K562 (cell line): ENCODE data around the gene ELF2. TPM values are rescaled to one million over a fixed set of nuclear protein-coding genes. Genes with fewer than 3 reads are reported as not detected.

Experiments
- C11orf30 ChIP-seq: fragments of 450-650 bp; IDR thresholded peaks from 2 replicates; pipeline ENCODE4 v1.6.1; 2016; ENCODE audit warnings: low read depth, mild to moderate bottlenecking
- ELF1 ChIP-seq: fragments of 200-800 bp; sonication (Bioruptor generic); IDR thresholded peaks from 2 replicates; pipeline ENCODE4 v1.6.1; 2016; ENCODE audit warnings: missing genetic modification characterization, missing compliant biosample characterization
- HDAC1 ChIP-seq, 2 experiments: fragments of 450-650 bp; IDR thresholded peaks; 2 replicates each; pipeline ENCODE4 v1.6.1; 2016 to 2017; ENCODE audit warnings: inconsistent platforms in 1 of 2, mild to moderate bottlenecking in 1 of 2, moderate library complexity in 1 of 2
- KLF10 ChIP-seq: fragments of 250-450 bp; sonication (Bioruptor Pico); IDR thresholded peaks from 2 replicates; pipeline ENCODE4 v1.6.1; 2021; ENCODE audit warnings: matching md5 sums
- MIER1 ChIP-seq: fragments of 450-650 bp; IDR thresholded peaks from 2 replicates; pipeline ENCODE4 v1.6.1; 2016; ENCODE audit warnings: antibody characterized with exemption, mild to moderate bottlenecking, low read depth
- MTA1 ChIP-seq: fragments of 450-650 bp; IDR thresholded peaks from 2 replicates; pipeline ENCODE4 v1.6.1; 2017; ENCODE audit warnings: borderline replicate concordance
- PCBP1 ChIP-seq: fragments of 200-400 bp; formaldehyde crosslinking; IDR thresholded peaks from 2 replicates; pipeline ENCODE4 v1.6.1; 2018; ENCODE audit warnings: mild to moderate bottlenecking, low read depth, low read length; ENCODE audit not compliant: poor library complexity, severe bottlenecking
- PHF21A ChIP-seq: fragments of 450-650 bp; IDR thresholded peaks from 2 replicates; pipeline ENCODE4 v1.6.1; 2017; ENCODE audit warnings: low read depth, borderline replicate concordance
- POLR2B ChIP-seq: fragments of 450-650 bp; IDR thresholded peaks from 2 replicates; pipeline ENCODE4 v1.6.1; 2018; ENCODE audit warnings: low read depth; ENCODE audit not compliant: partially characterized antibody
- SP1 ChIP-seq: sonication (generic); formaldehyde crosslinking; IDR thresholded peaks from 2 replicates; pipeline ENCODE4 v1.8.1; 2022; ENCODE audit warnings: mild to moderate bottlenecking, missing genetic modification reagents
- TBL1XR1 ChIP-seq, 2 experiments: IDR thresholded peaks; 2 replicates each; pipeline ENCODE4 v1.6.1; 2012; ENCODE audit warnings: improper control_type of control experiment in 2 of 2, low read length in 2 of 2, mild to moderate bottlenecking in 1 of 2
- TFAM ChIP-seq: fragments of 250-450 bp; sonication (Bioruptor Pico); conservative IDR thresholded peaks from 2 replicates; pipeline ENCODE4 v1.5.0; 2021; ENCODE audit warnings: mild to moderate bottlenecking, moderate library complexity
- TRIM24 ChIP-seq, 2 experiments: fragments of 450-650 bp; IDR thresholded peaks; 2 replicates each; pipeline ENCODE4 v1.6.1; 2016
- polyA plus RNA-seq, 8 experiments: library from polyadenylated mRNA; depleted of rRNA in 4 of 8; stranded (reverse) in 5 of 8; unstranded in 3 of 8; fragments of >200 nt; fragmentation: Nextera tagmentation in 2 of 8; fragmentation: Illumina TruSeq in 1 of 8; extraction: Ambion mirVana in 2 of 8; extraction: Trizol in 1 of 8; gene quantifications; 2 replicates each; pipeline versions ENCODE4 v1.2.1 to v1.2.3, GENCODE V29; 2011 to 2014; ENCODE audit warnings: inconsistent platforms in 1 of 8, missing spikeins in 1 of 8
- total RNA-seq, 7 experiments: library from RNA; depleted of rRNA in 6 of 7; stranded (reverse); fragments of >200 nt in 6 of 7; fragmentation: Illumina TruSeq in 2 of 7; extraction: Trizol in 2 of 7; gene quantifications; 2 replicates each; pipeline versions ENCODE4 v1.2.1 to v1.2.3, GENCODE V29; 2011 to 2021; ENCODE audit warnings: low replicate concordance in 1 of 7
- TF ChIP-seq, protein P1 (sequence below), 2 experiments: IDR thresholded peaks; 2 replicates each; pipeline ENCODE4 v1.6.1; 2012; ENCODE audit warnings: improper control_type of control experiment in 2 of 2, low read depth in 2 of 2, low read length in 2 of 2, borderline replicate concordance in 1 of 2
- TF ChIP-seq, protein P2 (sequence below): fragments of 250-450 bp; sonication (Bioruptor Pico); IDR thresholded peaks from 2 replicates; pipeline ENCODE4 v1.5.0; 2021; ENCODE audit warnings: mild to moderate bottlenecking, borderline replicate concordance
- TF ChIP-seq, protein P3 (sequence below), 2 experiments: fragments of 450-650 bp in 1 of 2; sonication (generic) in 1 of 2; formaldehyde crosslinking in 1 of 2; IDR thresholded peaks in 1 of 2; conservative IDR thresholded peaks in 1 of 2; 2 replicates each; pipeline versions ENCODE4 v1.6.1 to v1.8.1; 2016 to 2023; ENCODE audit warnings: mild to moderate bottlenecking in 2 of 2, moderate library complexity in 2 of 2, inconsistent platforms in 1 of 2, missing genetic modification reagents in 1 of 2
- TF ChIP-seq, protein P4 (sequence below): IDR thresholded peaks from 2 replicates; pipeline ENCODE4 v1.6.1; 2012; ENCODE audit warnings: low read depth, low read length, improper control_type of control experiment, borderline replicate concordance
- TF ChIP-seq, protein P5 (sequence below): fragments of 450-650 bp; IDR thresholded peaks from 2 replicates; pipeline ENCODE4 v1.6.1; 2016

ELF2 gene
- total and polyA plus RNA-seq, 9 of the 15 experiments (the other 6 are each of a cell fraction or from before 2014, with no cell fraction given) = 9.4 to 58.7 (median 41.6) TPM

DNA sequence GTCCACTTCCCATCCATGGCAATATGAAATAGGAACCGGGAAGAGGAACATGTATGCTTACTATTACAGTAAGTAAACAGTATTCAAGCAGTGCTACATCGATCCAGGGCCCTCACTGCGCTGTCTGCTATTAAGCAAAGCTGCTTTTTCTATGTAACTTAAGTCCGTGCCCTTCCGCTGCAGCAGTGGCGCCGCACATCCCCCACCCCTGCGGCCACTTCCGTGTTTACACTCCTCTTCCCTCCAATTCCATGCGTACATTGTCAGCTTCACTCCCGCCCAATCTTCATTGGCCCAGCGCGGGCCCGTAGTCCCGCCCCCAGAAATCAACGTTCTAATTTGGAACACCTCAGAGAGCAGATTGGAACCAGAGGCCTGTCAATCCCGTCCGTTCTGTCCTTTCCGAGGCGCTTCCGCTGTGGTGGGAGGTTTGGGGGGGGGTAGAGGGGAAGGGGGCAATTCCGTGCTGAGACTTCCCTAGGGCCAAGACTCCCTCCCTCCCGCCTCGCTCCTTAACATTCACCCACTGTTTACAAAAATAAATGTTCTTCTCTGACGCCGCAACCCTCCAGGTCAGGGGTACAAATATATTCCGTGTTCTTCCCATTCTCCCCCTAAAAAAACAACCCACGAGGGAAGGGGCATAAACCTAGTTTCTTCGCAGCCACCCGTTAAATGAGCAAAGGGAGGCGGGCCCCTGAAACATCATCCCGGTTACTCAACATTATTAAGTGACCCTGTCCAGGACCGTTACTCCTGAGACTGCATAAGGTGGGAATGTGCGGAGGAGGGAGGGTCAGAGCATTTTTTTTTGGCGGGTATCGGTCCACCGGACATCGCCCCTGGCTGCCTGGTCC, 94.0 kb downstream of the ELF2 start (continued):
- TF ChIP-seq PCBP1 (peak; percentile 41), TBL1XR1 (IDR thresholded peaks at IDR 0.05; ENCODE audit: low read length in 2 of 2) (peak; percentile 17 to 45; a peak in 1 of 4 replicates), C11orf30 (no peak), MTA1 (0 out of 2 replicates have a peak, but pooled peaks have one; percentile 15), HDAC1 (IDR thresholded peaks at IDR 0.05) (peak in 1 of 2 experiments; percentile 98; a peak in 2 of 4 replicates), ELF1 (tag) (peak; percentile 97), SP1 (CRISPR knock-in tag) (0 out of 2 replicates have a peak, but pooled peaks have one; percentile 33), PHF21A (no peak), POLR2B (peak; percentile 59), KLF10 (no peak), TRIM24 (IDR thresholded peaks at IDR 0.05) (peak; percentile 69 to 76), TFAM (CRISPR knock-in tag) (no peak), MIER1 (no peak)
- TF ChIP-seq, protein P1, sequence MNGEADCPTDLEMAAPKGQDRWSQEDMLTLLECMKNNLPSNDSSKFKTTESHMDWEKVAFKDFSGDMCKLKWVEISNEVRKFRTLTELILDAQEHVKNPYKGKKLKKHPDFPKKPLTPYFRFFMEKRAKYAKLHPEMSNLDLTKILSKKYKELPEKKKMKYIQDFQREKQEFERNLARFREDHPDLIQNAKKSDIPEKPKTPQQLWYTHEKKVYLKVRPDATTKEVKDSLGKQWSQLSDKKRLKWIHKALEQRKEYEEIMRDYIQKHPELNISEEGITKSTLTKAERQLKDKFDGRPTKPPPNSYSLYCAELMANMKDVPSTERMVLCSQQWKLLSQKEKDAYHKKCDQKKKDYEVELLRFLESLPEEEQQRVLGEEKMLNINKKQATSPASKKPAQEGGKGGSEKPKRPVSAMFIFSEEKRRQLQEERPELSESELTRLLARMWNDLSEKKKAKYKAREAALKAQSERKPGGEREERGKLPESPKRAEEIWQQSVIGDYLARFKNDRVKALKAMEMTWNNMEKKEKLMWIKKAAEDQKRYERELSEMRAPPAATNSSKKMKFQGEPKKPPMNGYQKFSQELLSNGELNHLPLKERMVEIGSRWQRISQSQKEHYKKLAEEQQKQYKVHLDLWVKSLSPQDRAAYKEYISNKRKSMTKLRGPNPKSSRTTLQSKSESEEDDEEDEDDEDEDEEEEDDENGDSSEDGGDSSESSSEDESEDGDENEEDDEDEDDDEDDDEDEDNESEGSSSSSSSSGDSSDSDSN (IDR thresholded peaks at IDR 0.05; ENCODE audit: borderline replicate concordance in 1 of 2, low read depth in 2 of 2, low read length in 2 of 2) = no peak; a peak in 1 of 4 replicates
- TF ChIP-seq, protein P2, sequence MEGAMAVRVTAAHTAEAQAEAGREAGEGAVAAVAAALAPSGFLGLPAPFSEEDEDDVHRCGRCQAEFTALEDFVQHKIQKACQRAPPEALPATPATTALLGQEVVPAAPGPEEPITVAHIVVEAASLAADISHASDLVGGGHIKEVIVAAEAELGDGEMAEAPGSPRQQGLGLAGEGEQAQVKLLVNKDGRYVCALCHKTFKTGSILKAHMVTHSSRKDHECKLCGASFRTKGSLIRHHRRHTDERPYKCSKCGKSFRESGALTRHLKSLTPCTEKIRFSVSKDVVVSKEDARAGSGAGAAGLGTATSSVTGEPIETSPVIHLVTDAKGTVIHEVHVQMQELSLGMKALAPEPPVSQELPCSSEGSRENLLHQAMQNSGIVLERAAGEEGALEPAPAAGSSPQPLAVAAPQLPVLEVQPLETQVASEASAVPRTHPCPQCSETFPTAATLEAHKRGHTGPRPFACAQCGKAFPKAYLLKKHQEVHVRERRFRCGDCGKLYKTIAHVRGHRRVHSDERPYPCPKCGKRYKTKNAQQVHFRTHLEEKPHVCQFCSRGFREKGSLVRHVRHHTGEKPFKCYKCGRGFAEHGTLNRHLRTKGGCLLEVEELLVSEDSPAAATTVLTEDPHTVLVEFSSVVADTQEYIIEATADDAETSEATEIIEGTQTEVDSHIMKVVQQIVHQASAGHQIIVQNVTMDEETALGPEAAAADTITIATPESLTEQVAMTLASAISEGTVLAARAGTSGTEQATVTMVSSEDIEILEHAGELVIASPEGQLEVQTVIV (CRISPR knock-in tag) = no peak
- TF ChIP-seq, protein P3, sequence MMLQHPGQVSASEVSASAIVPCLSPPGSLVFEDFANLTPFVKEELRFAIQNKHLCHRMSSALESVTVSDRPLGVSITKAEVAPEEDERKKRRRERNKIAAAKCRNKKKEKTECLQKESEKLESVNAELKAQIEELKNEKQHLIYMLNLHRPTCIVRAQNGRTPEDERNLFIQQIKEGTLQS (IDR thresholded peaks at IDR 0.05) = no peak
- TF ChIP-seq, protein P3 (CRISPR knock-in tag; conservative IDR thresholded peaks at IDR 0.05) = no peak
- TF ChIP-seq, protein P4, sequence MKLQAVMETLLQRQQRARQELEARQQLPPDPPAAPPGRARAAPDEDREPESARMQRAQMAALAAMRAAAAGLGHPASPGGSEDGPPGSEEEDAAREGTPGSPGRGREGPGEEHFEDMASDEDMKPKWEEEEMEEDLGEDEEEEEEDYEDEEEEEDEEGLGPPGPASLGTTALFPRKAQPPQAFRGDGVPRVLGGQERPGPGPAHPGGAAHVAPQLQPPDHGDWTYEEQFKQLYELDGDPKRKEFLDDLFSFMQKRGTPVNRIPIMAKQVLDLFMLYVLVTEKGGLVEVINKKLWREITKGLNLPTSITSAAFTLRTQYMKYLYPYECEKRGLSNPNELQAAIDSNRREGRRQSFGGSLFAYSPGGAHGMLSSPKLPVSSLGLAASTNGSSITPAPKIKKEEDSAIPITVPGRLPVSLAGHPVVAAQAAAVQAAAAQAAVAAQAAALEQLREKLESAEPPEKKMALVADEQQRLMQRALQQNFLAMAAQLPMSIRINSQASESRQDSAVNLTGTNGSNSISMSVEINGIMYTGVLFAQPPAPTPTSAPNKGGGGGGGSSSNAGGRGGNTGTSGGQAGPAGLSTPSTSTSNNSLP = peak; percentile 69; the same call in 1 of the 2 replicates
- TF ChIP-seq, protein P5, sequence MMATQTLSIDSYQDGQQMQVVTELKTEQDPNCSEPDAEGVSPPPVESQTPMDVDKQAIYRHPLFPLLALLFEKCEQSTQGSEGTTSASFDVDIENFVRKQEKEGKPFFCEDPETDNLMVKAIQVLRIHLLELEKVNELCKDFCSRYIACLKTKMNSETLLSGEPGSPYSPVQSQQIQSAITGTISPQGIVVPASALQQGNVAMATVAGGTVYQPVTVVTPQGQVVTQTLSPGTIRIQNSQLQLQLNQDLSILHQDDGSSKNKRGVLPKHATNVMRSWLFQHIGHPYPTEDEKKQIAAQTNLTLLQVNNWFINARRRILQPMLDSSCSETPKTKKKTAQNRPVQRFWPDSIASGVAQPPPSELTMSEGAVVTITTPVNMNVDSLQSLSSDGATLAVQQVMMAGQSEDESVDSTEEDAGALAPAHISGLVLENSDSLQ = peak; percentile 99
